GM19455 (cell line): ENCODE data around the gene PLK4.
"Not testable (repeated sequence)": the region's sequence is repeated elsewhere in the genome, so short reads cannot be mapped to it uniquely, and the experiment has no call there.

ENCODE experiments used
- ATAC-seq: cut with Tn5 transposase; IDR thresholded peaks from one replicate; pipeline ENCODE4 v1.9.1; 2021; ENCODE audit not compliant: unreplicated experiment

PLK4 gene

GRCh38 chr4:127899682-127900081 lies 19.0 kb downstream of the PLK4 start:
- ATAC-seq: not testable (repeated sequence)

GRCh38 chr4:127905029-127905428 lies 24.3 kb downstream of the PLK4 start:
- ATAC-seq: no peak

GRCh38 chr4:127916512-127916911 lies 35.8 kb downstream of the PLK4 start:
- ATAC-seq: no peak

GRCh38 chr4:127917151-127917550 lies 36.5 kb downstream of the PLK4 start:
- no peak for ATAC-seq

- no peak for ATAC-seq
These were observed 39.8 kb downstream of the PLK4 start for GRCh38 chr4:127920521-127920920.

- no peak for ATAC-seq
These were observed 41.5 kb downstream of the PLK4 start for GRCh38 chr4:127922226-127922625.

GRCh38 chr4:127925720-127926119 lies 45.0 kb downstream of the PLK4 start:
- ATAC-seq: not testable (repeated sequence)

GRCh38 chr4:127930175-127930574 lies 49.5 kb downstream of the PLK4 start:
- ATAC-seq: no peak

- ATAC-seq: not testable (repeated sequence)
These were observed 51.1 kb downstream of the PLK4 start for GRCh38 chr4:127931836-127932235.

GRCh38 chr4:127936974-127937373 lies 56.3 kb downstream of the PLK4 start:
- ATAC-seq: no peak
